Ecto neural progenitor cell (in vitro differentiated cells): ENCODE data around the gene SS18L1.

ENCODE experiments used
- DNase-seq: peaks from one replicate; pipeline ENCODE4 v3.0.0-alpha.2; 2018; ENCODE audit warnings: low spot score

SS18L1 gene

GRCh38 chr20:62212299-62212698 lies 68.7 kb downstream of the SS18L1 start:
- no peak for DNase-seq

GRCh38 chr20:62214067-62214466 lies 70.5 kb downstream of the SS18L1 start:
- DNase-seq = no peak

GRCh38 chr20:62215020-62215990 lies 71.7 kb downstream of the SS18L1 start:
- DNase-seq = no peak

- no peak for DNase-seq
Observed at GRCh38 chr20:62215991-62216635, 72.5 kb downstream of the SS18L1 start.

- DNase-seq = no peak
Observed at GRCh38 chr20:62216636-62217566, 73.3 kb downstream of the SS18L1 start.

DNA sequence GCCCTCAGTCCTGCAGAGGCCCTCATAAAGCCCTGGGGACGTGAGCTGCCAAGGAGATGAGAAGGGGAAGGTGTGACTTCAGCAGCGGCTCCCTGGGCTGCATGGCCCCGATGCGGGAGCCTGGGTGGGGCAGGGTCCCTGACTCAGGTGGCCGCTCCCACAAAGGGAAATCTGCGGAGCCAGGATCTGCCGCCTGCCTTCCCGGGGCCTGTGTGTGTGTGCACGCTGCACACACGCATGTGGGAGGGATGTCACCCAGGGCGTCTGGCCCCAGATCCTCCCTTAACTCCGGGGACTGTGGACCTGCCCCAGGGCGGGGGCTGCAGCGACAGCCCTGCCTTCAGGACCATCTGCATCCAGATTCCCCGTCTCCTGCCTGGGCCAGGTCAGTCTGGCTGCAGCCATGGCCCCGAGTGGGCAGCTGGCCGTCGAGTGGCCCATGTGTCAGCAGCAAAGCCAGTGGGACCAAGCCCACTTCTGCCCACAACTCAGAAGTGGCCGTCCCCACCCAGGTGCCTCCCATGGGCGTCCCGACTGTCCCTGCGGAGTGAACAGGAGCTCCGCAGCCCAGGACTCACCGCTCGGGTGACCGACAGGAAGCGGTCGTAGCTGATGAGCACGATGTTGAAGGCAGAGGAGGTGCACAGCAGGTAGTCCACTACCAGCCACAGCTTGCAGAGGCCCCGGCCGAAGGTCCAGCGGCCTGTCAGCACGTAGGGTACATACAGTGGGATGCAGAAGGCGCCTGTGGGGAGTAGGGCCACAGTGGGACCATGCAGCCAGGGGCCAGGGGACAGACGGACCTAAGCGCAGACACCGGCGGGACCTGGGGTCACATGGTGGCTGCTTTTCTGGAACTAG lies 74.6 kb downstream of the SS18L1 start:
- DNase-seq = no peak

DNA sequence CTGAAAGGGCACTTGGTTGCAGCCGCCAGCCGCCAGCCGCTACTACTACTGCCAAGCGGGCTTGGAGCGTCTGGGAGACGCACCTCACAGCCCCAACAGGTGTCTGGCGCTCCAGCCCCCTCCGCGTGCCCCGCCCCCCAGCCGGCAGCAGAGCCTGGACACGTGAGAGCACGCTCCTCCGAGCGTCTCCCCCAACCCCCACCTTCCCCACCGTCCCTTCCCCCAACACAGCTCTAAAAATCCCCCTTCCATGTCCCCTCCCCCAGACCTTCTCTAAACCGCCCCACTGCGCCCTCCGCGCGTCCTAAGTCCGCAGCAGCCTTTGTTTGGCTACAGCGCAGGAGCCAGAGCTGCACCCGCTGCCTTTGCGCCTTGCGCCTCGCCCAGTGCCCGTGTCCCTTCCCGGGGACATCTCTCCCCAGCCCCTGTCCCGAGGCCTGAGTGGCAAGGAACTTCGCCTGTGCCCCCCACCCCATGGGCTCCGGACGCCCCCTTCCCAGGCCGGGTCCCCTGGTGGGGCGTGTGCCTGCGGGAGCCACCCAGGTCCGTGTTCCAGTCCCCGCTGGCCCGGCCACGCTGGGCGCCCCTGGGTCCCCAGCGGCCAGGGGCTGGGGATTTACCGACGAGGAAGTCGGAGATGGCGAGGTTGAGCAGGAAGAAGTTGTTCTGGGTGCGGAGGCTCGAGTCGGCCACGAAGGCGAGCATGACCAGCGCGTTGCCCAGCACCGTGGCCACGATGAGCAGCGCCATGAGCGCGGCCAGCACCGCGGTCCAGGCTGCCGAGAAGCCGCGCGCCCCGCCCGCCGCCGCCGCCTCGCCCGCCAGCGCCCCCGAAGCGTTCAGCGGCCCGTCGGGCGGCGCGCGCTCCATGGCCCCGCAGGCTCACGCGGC lies 75.8 kb downstream of the SS18L1 start:
- peak; percentile 67 for DNase-seq

DNA sequence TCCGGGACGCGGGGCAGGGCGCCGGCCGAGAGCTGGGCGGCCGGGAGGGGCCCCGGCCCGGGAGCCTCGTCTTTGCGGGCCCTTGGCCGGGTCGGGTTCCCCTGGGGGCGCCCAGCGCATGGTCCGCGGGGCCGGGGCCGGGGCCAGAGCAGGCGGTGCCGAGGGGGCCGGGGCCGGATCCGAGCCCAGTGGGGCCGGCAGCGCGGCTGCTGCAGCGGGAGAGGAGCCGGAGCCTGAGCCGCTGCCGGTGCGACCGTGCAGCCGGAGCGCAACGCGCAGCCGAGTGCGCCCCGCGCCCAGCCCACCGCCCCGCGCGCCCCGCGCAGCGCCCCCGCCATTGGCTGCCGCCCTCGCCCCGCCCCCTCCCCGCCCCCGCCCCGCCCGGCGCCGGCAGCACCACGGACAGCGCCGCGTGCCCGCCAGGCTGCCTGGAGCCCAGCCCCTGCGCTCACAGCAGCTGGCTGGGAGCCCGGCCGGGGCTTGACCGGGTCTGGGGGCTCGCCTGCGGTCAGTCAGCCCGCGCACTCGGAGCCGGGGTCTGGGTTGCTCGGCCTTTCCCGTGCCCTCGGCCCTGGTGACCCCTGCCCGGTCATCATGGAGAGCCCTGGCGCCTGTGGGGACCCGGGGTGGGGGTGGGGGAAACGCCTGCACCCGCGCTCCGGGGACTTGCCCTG lies 76.6 kb downstream of the SS18L1 start, which contains the start of gene HRH3:
Gene HRH3 (minus strand): TSS at position 287 of the 674 bp plus-strand sequence. CDS start 308 bp downstream, outside the sequence.
- peak; percentile 91 for DNase-seq

GRCh38 chr20:62220666-62221568 lies 77.3 kb downstream of the SS18L1 start:
- DNase-seq = no peak

- DNase-seq = no peak
Observed at GRCh38 chr20:62222266-62222850, 78.8 kb downstream of the SS18L1 start.

- DNase-seq = no peak
Observed at GRCh38 chr20:62222972-62223371, 79.4 kb downstream of the SS18L1 start.

DNA sequence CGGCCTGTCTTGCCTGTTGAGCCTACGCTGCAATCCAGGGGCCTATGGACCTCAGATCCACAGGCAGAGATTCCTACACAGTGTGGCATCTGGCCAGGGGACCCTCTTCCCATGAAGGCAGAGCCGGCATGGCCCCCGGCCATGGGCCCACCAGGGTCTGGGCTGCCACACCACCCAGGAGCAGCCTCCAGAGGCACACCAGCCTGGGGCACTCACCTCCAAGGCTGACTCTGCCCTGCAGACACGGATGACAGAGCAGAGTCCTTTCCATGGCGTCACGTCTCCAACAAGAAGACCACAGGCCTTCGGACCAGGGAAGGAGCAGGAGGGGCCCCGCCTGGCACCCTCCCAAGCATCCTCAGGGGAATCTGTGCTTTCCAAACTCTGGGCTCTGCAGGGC lies 80.0 kb downstream of the SS18L1 start:
- DNase-seq = no peak

- no peak for DNase-seq
Observed at GRCh38 chr20:62224113-62224855, 80.7 kb downstream of the SS18L1 start.

DNA sequence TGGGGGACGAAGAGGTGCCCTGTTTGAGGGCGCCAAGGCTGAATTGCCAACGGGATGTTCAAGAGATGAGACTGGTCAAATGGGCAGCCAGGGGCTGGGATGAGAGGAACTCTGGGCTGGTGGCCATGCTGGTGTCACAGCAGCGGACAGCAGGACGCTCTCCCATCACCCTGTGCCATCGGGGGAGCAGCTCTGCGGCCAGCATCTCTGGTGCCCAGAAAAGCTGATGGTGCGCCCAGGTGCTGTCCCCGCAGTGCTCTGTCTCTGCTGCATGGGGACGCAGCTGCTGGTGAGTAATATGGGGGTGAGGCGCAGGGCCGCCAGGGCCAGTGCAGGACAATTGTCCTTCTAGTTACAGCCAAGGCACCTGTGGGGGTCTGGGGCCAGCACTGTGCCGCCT lies 81.5 kb downstream of the SS18L1 start:
- no peak for DNase-seq

DNA sequence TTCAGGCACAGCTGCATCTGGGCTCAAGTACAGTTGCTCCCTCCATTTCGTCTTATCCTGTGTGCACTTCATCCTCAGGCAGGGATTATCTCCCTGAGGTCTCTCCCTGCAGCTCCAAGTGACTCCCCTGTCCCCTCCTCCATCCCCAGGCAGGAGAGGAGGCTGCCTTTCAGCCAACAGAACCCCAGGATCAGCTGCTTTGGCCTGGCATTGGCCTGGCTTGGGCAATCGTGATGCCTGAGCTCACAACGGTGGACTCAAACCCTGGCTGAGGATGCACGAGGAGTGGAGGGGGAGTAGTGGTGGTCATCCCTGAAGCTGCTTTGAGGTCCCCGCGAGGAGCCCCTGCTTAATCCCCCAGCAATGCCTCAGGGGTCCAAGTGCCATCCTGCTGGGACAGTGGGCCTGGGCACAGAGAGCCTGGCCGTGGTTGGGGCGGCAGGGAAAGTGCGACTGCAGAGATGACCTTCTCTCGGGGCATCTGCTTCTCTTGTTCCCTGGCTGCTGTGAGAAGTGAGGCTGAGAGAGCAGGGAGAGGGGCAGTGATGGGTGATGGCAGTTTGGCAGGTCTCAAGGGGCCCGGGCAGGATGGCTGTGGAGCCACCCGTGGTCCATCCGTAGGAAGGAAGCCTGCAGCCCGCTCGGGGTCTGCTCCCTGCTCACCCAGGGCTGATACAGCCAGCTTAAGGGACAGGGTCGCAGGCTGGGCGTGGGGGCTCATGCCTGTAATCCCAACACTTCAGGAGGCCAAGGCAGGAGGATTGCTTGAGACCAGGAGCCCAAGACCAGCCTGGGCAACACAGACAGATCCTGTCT lies 82.5 kb downstream of the SS18L1 start:
- DNase-seq = no peak
